ENCODE data around the gene KCTD13.
"Not testable (repeated sequence)": the region's sequence is repeated elsewhere in the genome, so short reads cannot be mapped to it uniquely, and the experiment has no call there.

The KCTD13 gene

GRCh38 chr16:29943846-29944799 is 18.1 kb upstream of the KCTD13 start:
- peak; percentile 86 for DNase-seq (ENCODE audit: low spot score)

GRCh38 chr16:29940656-29941055 is 14.6 kb upstream of the KCTD13 start:
- no peak for DNase-seq (ENCODE audit: low spot score)

- not testable (repeated sequence) for DNase-seq (ENCODE audit: low spot score)
Observed at GRCh38 chr16:29931750-29932149, 5.7 kb upstream of the KCTD13 start.

GRCh38 chr16:29927070-29927905 is 1.3 kb upstream of the KCTD13 start:
- DNase-seq (ENCODE audit: low spot score): no peak

- peak; percentile 39 for DNase-seq (ENCODE audit: low spot score)
Observed at GRCh38 chr16:29926711-29927052, 656 bp upstream of the KCTD13 start.

GRCh38 chr16:29925105-29925756 is 795 bp downstream of the KCTD13 start:
- DNase-seq (ENCODE audit: low spot score): no peak

GRCh38 chr16:29922986-29923501 is 3.0 kb downstream of the KCTD13 start:
- DNase-seq (ENCODE audit: low spot score): no peak

GRCh38 chr16:29922326-29922725 is 3.7 kb downstream of the KCTD13 start:
- no peak for DNase-seq (ENCODE audit: low spot score)

- DNase-seq (ENCODE audit: low spot score): no peak
Observed at GRCh38 chr16:29921034-29921385, 5.0 kb downstream of the KCTD13 start.

GRCh38 chr16:29920288-29921033 is 5.6 kb downstream of the KCTD13 start:
- DNase-seq (ENCODE audit: low spot score): no peak

- no peak for DNase-seq (ENCODE audit: low spot score)
Observed at GRCh38 chr16:29916979-29917378, 9.0 kb downstream of the KCTD13 start.

- no peak for DNase-seq (ENCODE audit: low spot score)
Observed at GRCh38 chr16:29915590-29916247, 10.3 kb downstream of the KCTD13 start.

GRCh38 chr16:29913514-29913913 is 12.5 kb downstream of the KCTD13 start:
- DNase-seq (ENCODE audit: low spot score): no peak

GRCh38 chr16:29912087-29912486 is 13.9 kb downstream of the KCTD13 start:
- no peak for DNase-seq (ENCODE audit: low spot score)

GRCh38 chr16:29911676-29912010 is 14.4 kb downstream of the KCTD13 start:
- DNase-seq (ENCODE audit: low spot score): no peak

- no peak for DNase-seq (ENCODE audit: low spot score)
Observed at GRCh38 chr16:29910819-29911675, 15.0 kb downstream of the KCTD13 start.

- not testable (repeated sequence) for DNase-seq (ENCODE audit: low spot score)
Observed at GRCh38 chr16:29909851-29910250, 16.2 kb downstream of the KCTD13 start.

- peak; percentile 45 for DNase-seq (ENCODE audit: low spot score)
Observed at GRCh38 chr16:29909391-29909790, 16.6 kb downstream of the KCTD13 start.

GRCh38 chr16:29908719-29909220 is 17.3 kb downstream of the KCTD13 start:
- DNase-seq (ENCODE audit: low spot score): no peak

GRCh38 chr16:29907973-29908372 is 18.1 kb downstream of the KCTD13 start:
- DNase-seq (ENCODE audit: low spot score): no peak

Data from AG08396 (cell line).